ENCODE measurements around the gene OR10H1.
"Not testable (repeated sequence)": the region's sequence is repeated elsewhere in the genome, so short reads cannot be mapped to it uniquely, and the experiment has no call there.

Gene OR10H1

GRCh38 chr19:15828121-15828610 is 12.7 kb upstream of the OR10H1 start:
- no peak for DNase-seq

GRCh38 chr19:15825753-15826152 is 10.3 kb upstream of the OR10H1 start:
- no peak for DNase-seq

- peak; percentile 41 for DNase-seq
These were observed 5.2 kb upstream of the OR10H1 start for GRCh38 chr19:15820646-15821045.

GRCh38 chr19:15813916-15814315 is 1.5 kb downstream of the OR10H1 start:
- DNase-seq, result no peak

GRCh38 chr19:15812060-15812722 is 3.3 kb downstream of the OR10H1 start:
- DNase-seq, result peak; percentile 57

GRCh38 chr19:15811476-15811875 is 4.0 kb downstream of the OR10H1 start:
- DNase-seq, result no peak

GRCh38 chr19:15810335-15810734 is 5.1 kb downstream of the OR10H1 start:
- no peak for DNase-seq

- DNase-seq, result not testable (repeated sequence)
These were observed 21.2 kb downstream of the OR10H1 start for GRCh38 chr19:15794279-15794678.

GRCh38 chr19:15790096-15790495 is 25.4 kb downstream of the OR10H1 start:
- no peak for DNase-seq

- no peak for DNase-seq
These were observed 26.7 kb downstream of the OR10H1 start for GRCh38 chr19:15788594-15789270.

- no peak for DNase-seq
These were observed 27.8 kb downstream of the OR10H1 start, which contains the start of gene OR10H5 for GRCh38 chr19:15787611-15788155. Gene OR10H5, plus strand, starts transcription at chr19:15787661. Its CDS starts 6,388 bp downstream, at chr19:15794049.

GRCh38 chr19:15782896-15783295 is 32.6 kb downstream of the OR10H1 start:
- not testable (repeated sequence) for DNase-seq

GRCh38 chr19:15782211-15782610 is 33.3 kb downstream of the OR10H1 start:
- no peak for DNase-seq

GRCh38 chr19:15781661-15782060 is 33.8 kb downstream of the OR10H1 start:
- DNase-seq, result no peak

- DNase-seq, result no peak
These were observed 34.6 kb downstream of the OR10H1 start for GRCh38 chr19:15780610-15781418.

GRCh38 chr19:15779756-15780476 is 35.5 kb downstream of the OR10H1 start:
- DNase-seq, result no peak

- DNase-seq, result no peak
These were observed 38.2 kb downstream of the OR10H1 start for GRCh38 chr19:15776991-15777970.

GRCh38 chr19:15776264-15776663 is 39.2 kb downstream of the OR10H1 start:
- DNase-seq, result no peak

GRCh38 chr19:15775249-15775648 is 40.2 kb downstream of the OR10H1 start:
- DNase-seq, result no peak

GRCh38 chr19:15774159-15774558 is 41.3 kb downstream of the OR10H1 start:
- DNase-seq, result not testable (repeated sequence)

GRCh38 chr19:15769586-15769985 is 45.9 kb downstream of the OR10H1 start:
- no peak for DNase-seq

Data from CD4-positive, alpha-beta T cell treated with Interleukin-17A for 1 hour (primary cell).